ENCODE results near the gene MPPE1. TPM values are rescaled to one million over a fixed set of nuclear protein-coding genes. Genes with fewer than 3 reads are reported as not detected.

MPPE1 gene
- total and polyA plus RNA-seq, 4 donors = 41.3 to 71.4 (median 44.0) TPM

GRCh38 chr18:11850821-11851145 lies 57.3 kb downstream of the MPPE1 start:
- ATAC-seq (ENCODE audit: insufficient read depth, low FRiP score) (peak; percentile 19), DNase-seq (no peak)
- TF ChIP-seq CTCF (IDR thresholded peaks at IDR 0.05; ENCODE audit: control extremely low read depth, extremely low read depth) = no peak
- Histone ChIP-seq H3K9me3 (ENCODE audit: control insufficient read depth in 4 of 4, insufficient read depth in 3 of 4, low read length in 3 of 4) (no peaks in the 10 kb centered on the region), H3K4me3 (peak overlapping the region; percentile 39), H3K27ac (ENCODE audit: low read depth in 1 of 2, low read length in 1 of 2) (peak overlapping the region; percentile 95 to 97), H3K9ac (ENCODE audit: insufficient read depth in 1 of 2, low read length in 2 of 2) (peak overlapping the region; percentile 59 to 95), H3K4me1 (ENCODE audit: control insufficient read depth in 5 of 5, insufficient read depth in 5 of 5, low read length in 5 of 5) (peaks cover 0 to 31% (median 3%) of the 10 kb centered on the region in 5 donors), H3K27me3 (ENCODE audit: control insufficient read depth in 3 of 3, insufficient read depth in 3 of 3, low read length in 2 of 3) (no peaks in the 10 kb centered on the region), H3K36me3 (ENCODE audit: control insufficient read depth in 4 of 4, insufficient read depth in 4 of 4, low read length in 4 of 4) (peaks cover 0 to 3% (median 0%) of the 10 kb centered on the region in 4 donors)
- WGBS, 2 donors = 0 to 1% methylated on average over 10 of the region's 10 CpGs

GRCh38 chr18:11849841-11850634 lies 58.1 kb downstream of the MPPE1 start:
- no peak for TF ChIP-seq CTCF (IDR thresholded peaks at IDR 0.05; ENCODE audit: control extremely low read depth, extremely low read depth)
- no peaks in the 10 kb centered on the region for H3K27me3 ChIP-seq (ENCODE audit: control insufficient read depth in 3 of 3, insufficient read depth in 3 of 3, low read length in 2 of 3)
- ATAC-seq (ENCODE audit: insufficient read depth, low FRiP score) (peak; percentile 39), DNase-seq (peak; percentile 78 to 83 (median 82))
- H3K4me3 ChIP-seq = no peak overlapping the region
- peak overlapping the region in 1 of 2 donors; percentile 95 for H3K9ac ChIP-seq (ENCODE audit: insufficient read depth in 1 of 2, low read length in 2 of 2)
- peak overlapping the region; percentile 93 to 95 for H3K27ac ChIP-seq (ENCODE audit: low read depth in 1 of 2, low read length in 1 of 2)
- peaks cover 0 to 3% (median 0%) of the 10 kb centered on the region in 4 donors for H3K36me3 ChIP-seq (ENCODE audit: control insufficient read depth in 4 of 4, insufficient read depth in 4 of 4, low read length in 4 of 4)
- no peaks in the 10 kb centered on the region for H3K9me3 ChIP-seq (ENCODE audit: control insufficient read depth in 4 of 4, insufficient read depth in 3 of 4, low read length in 3 of 4)
- H3K4me1 ChIP-seq (ENCODE audit: control insufficient read depth in 5 of 5, insufficient read depth in 5 of 5, low read length in 5 of 5) = peaks cover 0 to 31% (median 3%) of the 10 kb centered on the region in 5 donors
- 10 to 14% methylated on average over 17 of the region's 17 CpGs for WGBS, 2 donors

- H3K9ac ChIP-seq (ENCODE audit: insufficient read depth in 1 of 2, low read length in 2 of 2) = peak overlapping the region in 1 of 2 donors; percentile 95
- no peaks in the 10 kb centered on the region for H3K27me3 ChIP-seq (ENCODE audit: control insufficient read depth in 3 of 3, insufficient read depth in 3 of 3, low read length in 2 of 3)
- H3K27ac ChIP-seq (ENCODE audit: low read depth in 1 of 2, low read length in 1 of 2) = peak overlapping the region in 1 of 2 donors; percentile 95
- no peak for DNase-seq
- WGBS, 2 donors = 94 to 97% methylated on average over 7 of the region's 7 CpGs
- no peaks in the 10 kb centered on the region for H3K9me3 ChIP-seq (ENCODE audit: control insufficient read depth in 4 of 4, insufficient read depth in 3 of 4, low read length in 3 of 4)
- no peak overlapping the region for H3K4me3 ChIP-seq
- H3K4me1 ChIP-seq (ENCODE audit: control insufficient read depth in 5 of 5, insufficient read depth in 5 of 5, low read length in 5 of 5) = peaks cover 0 to 31% (median 3%) of the 10 kb centered on the region in 5 donors
- TF ChIP-seq CTCF (IDR thresholded peaks at IDR 0.05; ENCODE audit: control extremely low read depth, extremely low read depth) = no peak
- no peak for ATAC-seq (ENCODE audit: insufficient read depth, low FRiP score)
- H3K36me3 ChIP-seq (ENCODE audit: control insufficient read depth in 4 of 4, insufficient read depth in 4 of 4, low read length in 4 of 4) = peaks cover 0 to 3% (median 0%) of the 10 kb centered on the region in 4 donors
Observed at GRCh38 chr18:11849279-11849678, 58.8 kb downstream of the MPPE1 start.
